ENCODE results near the gene IFI16.
"Not testable (repeated sequence)": the region's sequence is repeated elsewhere in the genome, so short reads cannot be mapped to it uniquely, and the experiment has no call there.

The IFI16 gene

GRCh38 chr1:159100589-159100988 lies 90.9 kb downstream of the IFI16 start:
- no peak for DNase-seq (ENCODE audit: low spot score)

- not testable (repeated sequence) for DNase-seq (ENCODE audit: low spot score)
Measured at GRCh38 chr1:159103021-159103420, 93.3 kb downstream of the IFI16 start.
